HL-60 (cell line): ENCODE measurements around the gene KDELR1.

Experiments used
- DNase-seq, 2 experiments: peaks; one replicate each; pipeline ENCODE4 v3.0.0-alpha.2; 2010 to 2020; ENCODE audit warnings: low read depth in 1 of 2, low spot score in 1 of 2
- H3K27ac ChIP-seq: fragments of 250-450 bp; sonication (Bioruptor Pico); replicated peaks from 2 replicates; pipeline ENCODE4 v1.5.1; 2020; ENCODE audit warnings: mild to moderate bottlenecking, moderate library complexity
- H3K27me3 ChIP-seq: fragments of 250-450 bp; sonication (Bioruptor Pico); 2 replicates; pipeline ENCODE4 v1.5.1; 2021; ENCODE audit warnings: mild to moderate bottlenecking, moderate library complexity; ENCODE audit not compliant: insufficient read depth, poor library complexity, severe bottlenecking
- H3K4me3 ChIP-seq: replicated peaks from 2 replicates; pipeline ENCODE4 v1.5.1; 2011; ENCODE audit warnings: mild to moderate bottlenecking, control low read depth, low read length; ENCODE audit not compliant: insufficient read depth
- CTCF ChIP-seq: IDR thresholded peaks from one replicate; pipeline ENCODE4 v1.5.1; 2011; ENCODE audit warnings: low read length, control low read depth, inconsistent platforms; ENCODE audit not compliant: insufficient read depth
- GABPA ChIP-seq: IDR thresholded peaks from 2 replicates; pipeline ENCODE4 v1.6.1; 2012; ENCODE audit warnings: low read depth
- POLR2AphosphoS5 ChIP-seq: IDR thresholded peaks from 2 replicates; pipeline ENCODE4 v1.6.1; 2012; ENCODE audit warnings: low read depth
- SPI1 ChIP-seq: IDR thresholded peaks from 2 replicates; pipeline ENCODE4 v1.6.1; 2012; ENCODE audit warnings: low read depth, mild to moderate bottlenecking, borderline replicate concordance
- TF ChIP-seq, protein P1 (sequence below): IDR thresholded peaks from 2 replicates; pipeline ENCODE4 v1.6.1; 2012; ENCODE audit warnings: low read depth; ENCODE audit not compliant: insufficient replicate concordance

KDELR1 gene

GRCh38 chr19:48418317-48419064 lies 27.1 kb upstream of the KDELR1 start:
- Histone ChIP-seq H3K27me3 (peaks cover 13% of the 10 kb centered on the region), H3K27ac (no peak overlapping the region), H3K4me3 (no peak overlapping the region)
- no peak for DNase-seq
- no peak for TF ChIP-seq SPI1
- no peak for TF ChIP-seq POLR2AphosphoS5
- TF ChIP-seq CTCF, result no peak
- TF ChIP-seq, protein P1, sequence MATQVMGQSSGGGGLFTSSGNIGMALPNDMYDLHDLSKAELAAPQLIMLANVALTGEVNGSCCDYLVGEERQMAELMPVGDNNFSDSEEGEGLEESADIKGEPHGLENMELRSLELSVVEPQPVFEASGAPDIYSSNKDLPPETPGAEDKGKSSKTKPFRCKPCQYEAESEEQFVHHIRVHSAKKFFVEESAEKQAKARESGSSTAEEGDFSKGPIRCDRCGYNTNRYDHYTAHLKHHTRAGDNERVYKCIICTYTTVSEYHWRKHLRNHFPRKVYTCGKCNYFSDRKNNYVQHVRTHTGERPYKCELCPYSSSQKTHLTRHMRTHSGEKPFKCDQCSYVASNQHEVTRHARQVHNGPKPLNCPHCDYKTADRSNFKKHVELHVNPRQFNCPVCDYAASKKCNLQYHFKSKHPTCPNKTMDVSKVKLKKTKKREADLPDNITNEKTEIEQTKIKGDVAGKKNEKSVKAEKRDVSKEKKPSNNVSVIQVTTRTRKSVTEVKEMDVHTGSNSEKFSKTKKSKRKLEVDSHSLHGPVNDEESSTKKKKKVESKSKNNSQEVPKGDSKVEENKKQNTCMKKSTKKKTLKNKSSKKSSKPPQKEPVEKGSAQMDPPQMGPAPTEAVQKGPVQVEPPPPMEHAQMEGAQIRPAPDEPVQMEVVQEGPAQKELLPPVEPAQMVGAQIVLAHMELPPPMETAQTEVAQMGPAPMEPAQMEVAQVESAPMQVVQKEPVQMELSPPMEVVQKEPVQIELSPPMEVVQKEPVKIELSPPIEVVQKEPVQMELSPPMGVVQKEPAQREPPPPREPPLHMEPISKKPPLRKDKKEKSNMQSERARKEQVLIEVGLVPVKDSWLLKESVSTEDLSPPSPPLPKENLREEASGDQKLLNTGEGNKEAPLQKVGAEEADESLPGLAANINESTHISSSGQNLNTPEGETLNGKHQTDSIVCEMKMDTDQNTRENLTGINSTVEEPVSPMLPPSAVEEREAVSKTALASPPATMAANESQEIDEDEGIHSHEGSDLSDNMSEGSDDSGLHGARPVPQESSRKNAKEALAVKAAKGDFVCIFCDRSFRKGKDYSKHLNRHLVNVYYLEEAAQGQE, result no peak
- no peak for TF ChIP-seq GABPA

GRCh38 chr19:48417421-48417820 lies 26.1 kb upstream of the KDELR1 start:
- no peak for DNase-seq
- TF ChIP-seq SPI1 (no peak), POLR2AphosphoS5 (no peak), GABPA (no peak), CTCF (no peak)
- TF ChIP-seq, protein P1, result no peak
- Histone ChIP-seq H3K27me3 (peaks cover 13% of the 10 kb centered on the region), H3K4me3 (no peak overlapping the region), H3K27ac (no peak overlapping the region)

DNA sequence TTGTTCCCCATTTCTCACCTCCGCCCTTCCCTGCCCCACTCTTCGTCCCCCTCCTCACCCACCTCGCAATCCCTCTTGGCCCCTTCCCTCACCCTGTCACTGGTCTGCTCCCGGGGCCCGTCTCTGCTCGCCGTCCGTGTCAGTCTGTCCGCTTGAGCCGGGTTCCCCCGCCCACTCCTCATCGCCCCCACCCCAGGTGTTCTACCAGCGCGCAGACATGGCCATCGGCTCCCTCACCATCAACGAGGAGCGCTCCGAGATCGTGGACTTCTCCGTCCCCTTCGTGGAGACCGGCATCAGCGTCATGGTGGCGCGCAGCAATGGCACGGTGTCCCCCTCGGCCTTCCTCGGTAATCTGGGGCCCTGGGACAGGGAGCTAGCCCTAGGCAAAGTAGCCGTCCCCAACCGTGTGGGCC lies 24.5 kb upstream of the KDELR1 start:
- Histone ChIP-seq H3K27me3 (peaks cover 13% of the 10 kb centered on the region), H3K4me3 (no peak overlapping the region), H3K27ac (no peak overlapping the region)
- TF ChIP-seq, protein P1, result no peak
- TF ChIP-seq SPI1 (no peak), POLR2AphosphoS5 (no peak), GABPA (no peak), CTCF (no peak)
- DNase-seq, result no peak
